H1 (cell line): ENCODE data around the gene MACROD2. TPM values are rescaled to one million over a fixed set of nuclear protein-coding genes. Genes with fewer than 3 reads are reported as not detected.

Experiments
- CTCF ChIA-PET: fragments of 300-600 bp; sonication (Branson Sonifier 250); formaldehyde crosslinking; loops from one replicate; lab custom pipeline; 2021; ENCODE audit not compliant: partially characterized antibody; lab: Charles Lee
- POLR2A ChIA-PET: fragments of 300-600 bp; sonication (Branson Sonifier 250); formaldehyde crosslinking; loops from one replicate; lab custom pipeline; 2021; ENCODE audit warnings: inconsistent platforms; ENCODE audit not compliant: partially characterized antibody; lab: Charles Lee
- DNase-seq, 2 experiments: peaks; one replicate each; pipeline versions ENCODE4 v3.0.0 to v3.0.0-alpha.2; 2010 to 2022; ENCODE audit warnings: low spot score in 2 of 2, low read depth in 1 of 2, mixed read lengths in 1 of 2
- FAIRE-seq: peaks from 2 replicates; lab custom pipeline; 2011; peaks lifted over from hg19 to GRCh38; lab: Jason Lieb, UNC
- H2AFZ ChIP-seq: 2 replicates; pipeline ENCODE4 v1.8.1; 2012; ENCODE audit warnings: low read length, inconsistent platforms
- H2AK5ac ChIP-seq: 2 replicates; pipeline ENCODE4 v1.6.1; 2013; ENCODE audit warnings: low read depth, low read length
- H2BK120ac ChIP-seq: replicated peaks from 2 replicates; pipeline ENCODE3; 2013; ENCODE audit warnings: low read depth, low read length, inconsistent platforms
- H2BK12ac ChIP-seq: 2 replicates; pipeline ENCODE4 v1.6.1; 2013; ENCODE audit warnings: low read depth, low read length
- H2BK15ac ChIP-seq: 2 replicates; pipeline ENCODE4 v1.6.1; 2013; ENCODE audit warnings: low read length
- H2BK20ac ChIP-seq: 2 replicates; pipeline ENCODE4 v1.6.1; 2013; ENCODE audit warnings: low read length
- H2BK5ac ChIP-seq: 2 replicates; pipeline ENCODE4 v1.6.1; 2013; ENCODE audit warnings: low read depth, low read length
- H3K14ac ChIP-seq: 2 replicates; pipeline ENCODE4 v1.6.1; 2013; ENCODE audit warnings: inconsistent platforms; ENCODE audit not compliant: insufficient read length
- H3K18ac ChIP-seq: 2 replicates; pipeline ENCODE4 v1.6.1; 2013; ENCODE audit warnings: low read length; ENCODE audit errors: extremely low read depth
- H3K23ac ChIP-seq: 2 replicates; pipeline ENCODE4 v1.6.1; 2013; ENCODE audit warnings: inconsistent platforms; ENCODE audit not compliant: insufficient read length
- H3K23me2 ChIP-seq: 2 replicates; pipeline ENCODE4 v1.6.1; 2013; ENCODE audit warnings: low read depth, low read length
- H3K27ac ChIP-seq: 2 replicates; pipeline ENCODE4 v1.6.1; 2011; ENCODE audit warnings: low read depth, low read length, inconsistent platforms
- H3K27me3 ChIP-seq, 4 experiments: replicated peaks in 1 of 4; 1 replicate in 1 of 4; 2 replicates in 3 of 4; pipeline versions ENCODE4 v1.6.1 to v1.8.1; 2011 to 2013; ENCODE audit warnings: low read length in 3 of 4, mild to moderate bottlenecking in 3 of 4, inconsistent platforms in 2 of 4, mixed read lengths in 2 of 4, moderate library complexity in 1 of 4; ENCODE audit not compliant: control insufficient read depth in 3 of 4, insufficient read depth in 3 of 4; ENCODE audit errors: extremely low read depth in 1 of 4
- H3K36me3 ChIP-seq, 4 experiments: 2 replicates each; pipeline versions ENCODE4 v1.6.1 to v1.8.1; 2011 to 2013; ENCODE audit warnings: mild to moderate bottlenecking in 4 of 4, low read length in 3 of 4, moderate library complexity in 2 of 4, control low read depth in 1 of 4, inconsistent platforms in 1 of 4; ENCODE audit not compliant: insufficient read depth in 4 of 4, control insufficient read depth in 2 of 4
- H3K4ac ChIP-seq: replicated peaks from 2 replicates; pipeline ENCODE3; 2013; ENCODE audit warnings: low read length, low read depth, mixed read lengths, inconsistent platforms; ENCODE audit not compliant: insufficient read length
- H3K4me1 ChIP-seq, 4 experiments: replicated peaks in 1 of 4; 1 replicate in 1 of 4; 2 replicates in 3 of 4; pipeline versions ENCODE4 v1.6.1 to v1.8.1; 2011 to 2013; ENCODE audit warnings: low read length in 3 of 4, inconsistent platforms in 2 of 4, mixed read lengths in 1 of 4; ENCODE audit not compliant: insufficient read depth in 4 of 4, control insufficient read depth in 3 of 4
- H3K4me2 ChIP-seq, 2 experiments: 2 replicates each; pipeline versions ENCODE4 v1.6.1 to v1.8.1; 2011 to 2013; ENCODE audit warnings: low read depth in 2 of 2, low read length in 2 of 2, control low read depth in 1 of 2, inconsistent platforms in 1 of 2, mild to moderate bottlenecking in 1 of 2; ENCODE audit not compliant: insufficient read depth in 1 of 2
- H3K4me3 ChIP-seq, 4 experiments: fragments of 200-600, 300-600 bp in 1 of 4; sonication (generic), shearing (Covaris generic), sonication (Bioruptor Twin) in 1 of 4; 2 replicates each; pipeline versions ENCODE4 v1.5.1 to v1.8.1; 2011 to 2016; ENCODE audit warnings: low read length in 4 of 4, low read depth in 3 of 4, control low read depth in 2 of 4, inconsistent platforms in 2 of 4, mild to moderate bottlenecking in 2 of 4, mixed read lengths in 1 of 4, moderate library complexity in 1 of 4; ENCODE audit not compliant: insufficient read depth in 2 of 4; ENCODE audit errors: extremely low read depth in 1 of 4
- H3K56ac ChIP-seq: replicated peaks from 2 replicates; pipeline ENCODE3; 2013; ENCODE audit warnings: low read depth, mild to moderate bottlenecking, mixed read lengths, low read length, inconsistent platforms; ENCODE audit not compliant: insufficient read length
- H3K79me1 ChIP-seq: 2 replicates; pipeline ENCODE4 v1.6.1; 2013; ENCODE audit warnings: low read depth, low read length, control low read depth
- H3K79me2 ChIP-seq, 2 experiments: 2 replicates each; pipeline versions ENCODE4 v1.6.1 to v1.8.1; 2012 to 2013; ENCODE audit warnings: low read length in 2 of 2, mild to moderate bottlenecking in 2 of 2, inconsistent platforms in 1 of 2; ENCODE audit not compliant: insufficient read depth in 2 of 2, control insufficient read depth in 1 of 2
- H3K9ac ChIP-seq, 4 experiments: replicated peaks in 1 of 4; 1 replicate in 1 of 4; 2 replicates in 3 of 4; pipeline versions ENCODE4 v1.6.1 to v1.8.1; 2011 to 2013; ENCODE audit warnings: low read depth in 3 of 4, low read length in 3 of 4, control low read depth in 2 of 4, mild to moderate bottlenecking in 2 of 4, moderate library complexity in 2 of 4, inconsistent platforms in 1 of 4; ENCODE audit errors: extremely low read depth in 1 of 4
- H3K9me3 ChIP-seq, 2 experiments: 2 replicates each; pipeline versions ENCODE4 v1.6.1 to v1.8.1; 2012 to 2013; ENCODE audit warnings: mild to moderate bottlenecking in 2 of 2, moderate library complexity in 2 of 2, control low read depth in 1 of 2, inconsistent platforms in 1 of 2, low read depth in 1 of 2, low read length in 1 of 2, mixed read lengths in 1 of 2; ENCODE audit not compliant: insufficient read depth in 2 of 2
- H4K20me1 ChIP-seq, 2 experiments: replicated peaks in 1 of 2; 2 replicates each; pipeline versions ENCODE3 to v1.8.1; 2011 to 2013; ENCODE audit warnings: inconsistent platforms in 2 of 2, low read length in 2 of 2, mild to moderate bottlenecking in 1 of 2; ENCODE audit not compliant: insufficient read depth in 2 of 2, control insufficient read depth in 1 of 2
- H4K5ac ChIP-seq: 2 replicates; pipeline ENCODE4 v1.6.1; 2013; ENCODE audit warnings: low read length, low read depth, mixed read lengths, inconsistent platforms; ENCODE audit not compliant: insufficient read length
- H4K8ac ChIP-seq: 2 replicates; pipeline ENCODE4 v1.8.0; 2013; ENCODE audit warnings: mild to moderate bottlenecking, moderate library complexity, low read length, inconsistent platforms; ENCODE audit not compliant: insufficient read depth; ENCODE audit errors: extremely low read depth
- H4K91ac ChIP-seq: replicated peaks from 2 replicates; pipeline ENCODE3; 2013; ENCODE audit warnings: low read length, mixed read lengths, inconsistent platforms; ENCODE audit not compliant: insufficient read length
- CREB1 ChIP-seq: IDR thresholded peaks from 2 replicates; pipeline ENCODE4 v1.6.1; 2012; ENCODE audit warnings: inconsistent platforms
- CTBP2 ChIP-seq: IDR thresholded peaks from 2 replicates; pipeline ENCODE4 v1.7.0; 2011; ENCODE audit warnings: borderline replicate concordance, mild to moderate bottlenecking, moderate library complexity, mixed read lengths, low read length; ENCODE audit not compliant: insufficient read depth, insufficient read length
- WGBS, 2 experiments: shearing (Covaris generic) in 1 of 2; methylation state at CpG; one replicate each; pipeline versions ENCODE4 v1.1.6 to v1.1.7; 2013 to 2015; ENCODE audit warnings: low lambda C conversion rate in 2 of 2, mixed read lengths in 2 of 2, inconsistent platforms in 1 of 2, low coverage in 1 of 2, missing lambda C conversion rate in 1 of 2; ENCODE audit not compliant: insufficient replicate concordance in 2 of 2, insufficient coverage in 1 of 2, insufficient read length in 1 of 2; ENCODE audit errors: extremely low coverage in 1 of 2, missing lambda C conversion rate in 1 of 2; 5-methylcytosine and 5-hydroxymethylcytosine counted together
- polyA plus RNA-seq, 7 experiments: library from polyadenylated mRNA; depleted of rRNA in 3 of 7; stranded (reverse) in 5 of 7; unstranded in 2 of 7; fragments of >200 nt in 5 of 7; fragments of 200-250 nt in 2 of 7; gene quantifications; 1 replicate in 5 of 7; 2 replicates in 1 of 7; 4 replicates in 1 of 7; pipeline versions ENCODE4 v1.2.1 to v1.2.3, GENCODE V29; 2011 to 2013; ENCODE audit warnings: missing spikeins in 2 of 7, mixed read lengths in 2 of 7
- total RNA-seq: library from RNA; stranded (reverse); fragmentation: NEBNext Ultra II Directional; extraction: Animal tissue kit (Norgen Biotek cat#: 25700); gene quantifications from 2 replicates; pipeline ENCODE4 v1.2.1, GENCODE V29; 2021
- TF ChIP-seq, protein P1 (sequence below): IDR thresholded peaks from 2 replicates; pipeline ENCODE4 v1.6.1; 2011; ENCODE audit warnings: low read length, improper control_type of control experiment

The MACROD2 gene
- total and polyA plus RNA-seq, 2 of the 8 experiments (the other 6 are each of a cell fraction or from before 2014, with no cell fraction given) = 0.70 to 3.9 TPM

DNA sequence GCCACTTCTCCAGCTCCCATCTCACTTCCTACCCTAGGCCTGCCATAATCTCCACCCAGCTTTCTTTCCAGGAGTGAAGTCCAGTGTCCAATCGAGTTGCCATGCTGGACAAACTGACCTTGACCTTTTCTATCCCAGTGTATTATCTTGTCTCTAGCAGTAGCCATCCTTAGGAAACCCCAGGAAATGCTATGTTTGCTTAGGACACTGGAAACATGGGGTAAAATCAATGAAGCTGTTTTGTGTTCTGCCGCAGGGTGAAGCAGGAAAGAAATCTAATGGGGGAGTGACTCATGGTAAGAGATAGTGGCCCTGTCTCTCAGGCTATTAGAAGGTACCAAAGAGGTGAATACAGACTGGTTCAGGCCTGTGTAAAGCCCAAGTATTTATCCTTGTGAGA, 1452.2 kb downstream of the MACROD2 start:
- TF ChIP-seq CREB1 (no peak), CTBP2 (no peak)
- TF ChIP-seq, protein P1, sequence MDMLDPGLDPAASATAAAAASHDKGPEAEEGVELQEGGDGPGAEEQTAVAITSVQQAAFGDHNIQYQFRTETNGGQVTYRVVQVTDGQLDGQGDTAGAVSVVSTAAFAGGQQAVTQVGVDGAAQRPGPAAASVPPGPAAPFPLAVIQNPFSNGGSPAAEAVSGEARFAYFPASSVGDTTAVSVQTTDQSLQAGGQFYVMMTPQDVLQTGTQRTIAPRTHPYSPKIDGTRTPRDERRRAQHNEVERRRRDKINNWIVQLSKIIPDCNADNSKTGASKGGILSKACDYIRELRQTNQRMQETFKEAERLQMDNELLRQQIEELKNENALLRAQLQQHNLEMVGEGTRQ = no peak
- Histone ChIP-seq H3K4me1 (no peaks in the 10 kb centered on the region), H2BK120ac (no peak overlapping the region), H3K18ac (no peak overlapping the region), H3K9ac (no peak overlapping the region), H2BK20ac (no peak overlapping the region), H3K23me2 (no peaks in the 10 kb centered on the region), H4K91ac (no peak overlapping the region), H3K79me2 (no peaks in the 10 kb centered on the region), H3K4me3 (no peak overlapping the region), H3K4ac (no peak overlapping the region), H2BK15ac (no peak overlapping the region), H2BK5ac (no peak overlapping the region), H3K79me1 (no peaks in the 10 kb centered on the region), H3K27ac (no peak overlapping the region), H4K8ac (no peak overlapping the region), H4K5ac (no peak overlapping the region), H2AK5ac (no peak overlapping the region), H3K9me3 (no peaks in the 10 kb centered on the region), H3K27me3 (no peaks in the 10 kb centered on the region), H4K20me1 (no peaks in the 10 kb centered on the region), H3K36me3 (no peaks in the 10 kb centered on the region), H2AFZ (no peak overlapping the region), H3K4me2 (no peak overlapping the region), H3K56ac (no peak overlapping the region), H2BK12ac (no peak overlapping the region), H3K14ac (no peak overlapping the region), H3K23ac (no peak overlapping the region)
- 96% methylated on average over 2 of the region's 2 CpGs; no CpG with 5 or more reads in 1 of the 2 experiments for WGBS, 2 experiments
- POLR2A ChIA-PET = interaction anchor here (0.6 kb wide), 1 partner anchor 9 kb away, joined by 3 read pairs; no protein-coding TSS in a partner anchor
- FAIRE-seq = no peak
- CTCF ChIA-PET = interaction anchor here (1.7 kb wide), 1 partner anchor 9 kb away, joined by 4 read pairs; no protein-coding TSS in a partner anchor
- no peak for DNase-seq
